Mesendoderm (in vitro differentiated cells): ENCODE results near the gene TBC1D22B.

Experiments used
- DNase-seq: peaks from one replicate; pipeline ENCODE4 v3.0.0; 2013
- H2AK5ac ChIP-seq: 2 replicates; pipeline ENCODE4 v1.6.1; 2013; ENCODE audit warnings: low read length, inconsistent platforms
- H2BK120ac ChIP-seq: 2 replicates; pipeline ENCODE4 v1.6.1; 2013; ENCODE audit warnings: low read depth, mild to moderate bottlenecking, low read length, moderate library complexity, mixed read lengths
- H2BK15ac ChIP-seq: replicated peaks from 2 replicates; pipeline ENCODE4 v1.6.1; 2013; ENCODE audit warnings: low read depth, mild to moderate bottlenecking, moderate library complexity
- H2BK5ac ChIP-seq: 2 replicates; pipeline ENCODE4 v1.6.1; 2013; ENCODE audit warnings: low read length, inconsistent platforms
- H3K18ac ChIP-seq: 2 replicates; pipeline ENCODE4 v1.6.1; 2013; ENCODE audit warnings: mild to moderate bottlenecking, low read length, mixed read lengths
- H3K23ac ChIP-seq: one replicate; pipeline ENCODE4 v1.6.1; 2013; ENCODE audit warnings: low read length
- H3K27ac ChIP-seq: 2 replicates; pipeline ENCODE4 v1.5.1; 2013; ENCODE audit warnings: low read depth, mild to moderate bottlenecking, inconsistent platforms, low read length, moderate library complexity
- H3K27me3 ChIP-seq: 2 replicates; pipeline ENCODE4 v1.6.1; 2013; ENCODE audit warnings: low read length, control low read depth, mild to moderate bottlenecking, inconsistent platforms; ENCODE audit not compliant: insufficient read depth, poor library complexity
- H3K36me3 ChIP-seq: 2 replicates; pipeline ENCODE4 v1.6.1; 2013; ENCODE audit warnings: low read length, inconsistent platforms; ENCODE audit not compliant: control insufficient read depth, insufficient read depth
- H3K4ac ChIP-seq: one replicate; pipeline ENCODE4 v1.6.1; 2013; ENCODE audit warnings: low read depth, mild to moderate bottlenecking, low read length, moderate library complexity
- H3K4me1 ChIP-seq: 2 replicates; pipeline ENCODE4 v1.6.1; 2013; ENCODE audit warnings: low read depth, low read length, inconsistent platforms; ENCODE audit not compliant: control insufficient read depth
- H3K4me2 ChIP-seq: 2 replicates; pipeline ENCODE4 v1.6.1; 2013; ENCODE audit warnings: low read length
- H3K4me3 ChIP-seq: 2 replicates; pipeline ENCODE4 v1.5.1; 2013; ENCODE audit warnings: mild to moderate bottlenecking, low read length
- H3K56ac ChIP-seq: one replicate; pipeline ENCODE4 v1.6.1; 2013; ENCODE audit warnings: low read length
- H3K79me1 ChIP-seq: 2 replicates; pipeline ENCODE4 v1.6.1; 2013; ENCODE audit warnings: low read length, inconsistent platforms
- H3K79me2 ChIP-seq: 2 replicates; pipeline ENCODE4 v1.6.1; 2013; ENCODE audit warnings: mild to moderate bottlenecking, low read length; ENCODE audit not compliant: control insufficient read depth, insufficient read depth
- H3K9ac ChIP-seq: 2 replicates; pipeline ENCODE4 v1.6.1; 2013; ENCODE audit warnings: low read length, inconsistent platforms
- H4K5ac ChIP-seq: one replicate; pipeline ENCODE4 v1.6.1; 2013; ENCODE audit warnings: low read length
- H4K8ac ChIP-seq: one replicate; pipeline ENCODE4 v1.6.1; 2013; ENCODE audit warnings: low read depth, mild to moderate bottlenecking, control low read depth, low read length, moderate library complexity
- WGBS: extraction: QIAGEN DNeasy Blood & Tissue Kit; methylation state at CpG from one replicate; pipeline ENCODE4 v1.1.7; 2013; ENCODE audit warnings: low lambda C conversion rate, missing lambda C conversion rate; ENCODE audit not compliant: insufficient coverage; ENCODE audit errors: extremely low coverage; 5-methylcytosine and 5-hydroxymethylcytosine counted together

The TBC1D22B gene

GRCh38 chr6:37225350-37226169 lies 32.0 kb upstream of the TBC1D22B start:
- H2BK120ac ChIP-seq, result no peak overlapping the region
- H3K27me3 ChIP-seq, result no peaks in the 10 kb centered on the region
- H3K4me3 ChIP-seq, result no peak overlapping the region
- H2BK15ac ChIP-seq, result no peak overlapping the region
- H3K9ac ChIP-seq, result no peak overlapping the region
- no peaks in the 10 kb centered on the region for H3K79me2 ChIP-seq
- no peak overlapping the region for H3K27ac ChIP-seq
- no peak overlapping the region for H3K18ac ChIP-seq
- no peaks in the 10 kb centered on the region for H3K79me1 ChIP-seq
- no peak overlapping the region for H3K23ac ChIP-seq
- no peaks in the 10 kb centered on the region for H3K4me1 ChIP-seq
- H3K4ac ChIP-seq, result no peak overlapping the region
- no peaks in the 10 kb centered on the region for H3K36me3 ChIP-seq
- H4K8ac ChIP-seq, result peak overlapping the region; percentile 65
- no peak overlapping the region for H3K4me2 ChIP-seq
- H2BK5ac ChIP-seq, result no peak overlapping the region
- no peak overlapping the region for H3K56ac ChIP-seq
- H4K5ac ChIP-seq, result no peak overlapping the region
- no CpG with 5 or more reads among the region's 5 CpGs for WGBS
- no peak overlapping the region for H2AK5ac ChIP-seq
- no peak for DNase-seq

- Histone ChIP-seq H3K4me2 (no peak overlapping the region), H3K56ac (no peak overlapping the region), H3K4me1 (no peaks in the 10 kb centered on the region), H2BK15ac (no peak overlapping the region), H4K5ac (no peak overlapping the region), H3K79me2 (no peaks in the 10 kb centered on the region), H2AK5ac (no peak overlapping the region), H2BK5ac (no peak overlapping the region), H3K27me3 (no peaks in the 10 kb centered on the region), H3K4ac (no peak overlapping the region), H3K79me1 (no peaks in the 10 kb centered on the region), H4K8ac (no peak overlapping the region), H3K36me3 (no peaks in the 10 kb centered on the region), H2BK120ac (no peak overlapping the region), H3K4me3 (no peak overlapping the region), H3K27ac (no peak overlapping the region), H3K18ac (no peak overlapping the region), H3K9ac (no peak overlapping the region), H3K23ac (no peak overlapping the region)
- DNase-seq, result no peak
- no CpG with 5 or more reads among the region's 6 CpGs for WGBS
Observed at GRCh38 chr6:37230104-37230503, 27.5 kb upstream of the TBC1D22B start.

- no peak overlapping the region for H3K4ac ChIP-seq
- WGBS, result no CpG with 5 or more reads among the region's 5 CpGs
- no peak overlapping the region for H3K56ac ChIP-seq
- no peak overlapping the region for H2BK15ac ChIP-seq
- no peak overlapping the region for H2AK5ac ChIP-seq
- no peak for DNase-seq
- H4K5ac ChIP-seq, result no peak overlapping the region
- H3K79me2 ChIP-seq, result no peaks in the 10 kb centered on the region
- H3K27ac ChIP-seq, result no peak overlapping the region
- H3K23ac ChIP-seq, result no peak overlapping the region
- no peak overlapping the region for H4K8ac ChIP-seq
- H2BK120ac ChIP-seq, result no peak overlapping the region
- no peak overlapping the region for H3K4me2 ChIP-seq
- H2BK5ac ChIP-seq, result no peak overlapping the region
- no peaks in the 10 kb centered on the region for H3K79me1 ChIP-seq
- H3K4me1 ChIP-seq, result no peaks in the 10 kb centered on the region
- no peak overlapping the region for H3K9ac ChIP-seq
- H3K4me3 ChIP-seq, result no peak overlapping the region
- no peaks in the 10 kb centered on the region for H3K27me3 ChIP-seq
- no peak overlapping the region for H3K18ac ChIP-seq
- no peaks in the 10 kb centered on the region for H3K36me3 ChIP-seq
Observed at GRCh38 chr6:37232430-37233017, 25.0 kb upstream of the TBC1D22B start.

GRCh38 chr6:37233541-37233940 lies 24.0 kb upstream of the TBC1D22B start:
- Histone ChIP-seq H2BK15ac (no peak overlapping the region), H2AK5ac (no peak overlapping the region), H3K4me2 (no peak overlapping the region), H4K5ac (no peak overlapping the region), H3K9ac (no peak overlapping the region), H3K4ac (no peak overlapping the region), H3K4me3 (no peak overlapping the region), H3K27me3 (no peaks in the 10 kb centered on the region), H3K79me1 (no peaks in the 10 kb centered on the region), H3K4me1 (no peaks in the 10 kb centered on the region), H3K79me2 (no peaks in the 10 kb centered on the region), H3K36me3 (no peaks in the 10 kb centered on the region), H4K8ac (no peak overlapping the region), H3K56ac (no peak overlapping the region), H3K18ac (no peak overlapping the region), H2BK5ac (no peak overlapping the region), H2BK120ac (no peak overlapping the region), H3K23ac (no peak overlapping the region), H3K27ac (no peak overlapping the region)
- whole genome bisulfite sequencing, result no CpG with 5 or more reads among the region's 7 CpGs
- DNase-seq, result no peak

GRCh38 chr6:37236921-37237320 lies 20.7 kb upstream of the TBC1D22B start:
- Histone ChIP-seq H2BK15ac (no peak overlapping the region), H4K5ac (no peak overlapping the region)
- no CpG with 5 or more reads among the region's 2 CpGs for WGBS

More at GRCh38 chr6:37236921-37237320, 20.7 kb upstream of the TBC1D22B start:
- Histone ChIP-seq H3K4ac (no peak overlapping the region), H4K8ac (no peak overlapping the region), H3K79me1 (no peaks in the 10 kb centered on the region), H3K27me3 (no peaks in the 10 kb centered on the region), H3K18ac (no peak overlapping the region), H3K4me3 (no peak overlapping the region), H3K27ac (no peak overlapping the region), H3K23ac (no peak overlapping the region), H3K36me3 (no peaks in the 10 kb centered on the region), H3K4me2 (no peak overlapping the region), H2BK5ac (no peak overlapping the region), H2AK5ac (no peak overlapping the region), H2BK120ac (no peak overlapping the region), H3K56ac (no peak overlapping the region), H3K4me1 (no peaks in the 10 kb centered on the region), H3K9ac (no peak overlapping the region), H3K79me2 (no peaks in the 10 kb centered on the region)
- peak; percentile 24 for DNase-seq
